ENCODE results near the gene PCAT7. TPM values are rescaled to one million over a fixed set of nuclear protein-coding genes. Genes with fewer than 3 reads are reported as not detected.

PCAT7 gene
- total and polyA plus RNA-seq, 2 experiments from 2014 or later = 9.6 to 12.8 TPM

DNA sequence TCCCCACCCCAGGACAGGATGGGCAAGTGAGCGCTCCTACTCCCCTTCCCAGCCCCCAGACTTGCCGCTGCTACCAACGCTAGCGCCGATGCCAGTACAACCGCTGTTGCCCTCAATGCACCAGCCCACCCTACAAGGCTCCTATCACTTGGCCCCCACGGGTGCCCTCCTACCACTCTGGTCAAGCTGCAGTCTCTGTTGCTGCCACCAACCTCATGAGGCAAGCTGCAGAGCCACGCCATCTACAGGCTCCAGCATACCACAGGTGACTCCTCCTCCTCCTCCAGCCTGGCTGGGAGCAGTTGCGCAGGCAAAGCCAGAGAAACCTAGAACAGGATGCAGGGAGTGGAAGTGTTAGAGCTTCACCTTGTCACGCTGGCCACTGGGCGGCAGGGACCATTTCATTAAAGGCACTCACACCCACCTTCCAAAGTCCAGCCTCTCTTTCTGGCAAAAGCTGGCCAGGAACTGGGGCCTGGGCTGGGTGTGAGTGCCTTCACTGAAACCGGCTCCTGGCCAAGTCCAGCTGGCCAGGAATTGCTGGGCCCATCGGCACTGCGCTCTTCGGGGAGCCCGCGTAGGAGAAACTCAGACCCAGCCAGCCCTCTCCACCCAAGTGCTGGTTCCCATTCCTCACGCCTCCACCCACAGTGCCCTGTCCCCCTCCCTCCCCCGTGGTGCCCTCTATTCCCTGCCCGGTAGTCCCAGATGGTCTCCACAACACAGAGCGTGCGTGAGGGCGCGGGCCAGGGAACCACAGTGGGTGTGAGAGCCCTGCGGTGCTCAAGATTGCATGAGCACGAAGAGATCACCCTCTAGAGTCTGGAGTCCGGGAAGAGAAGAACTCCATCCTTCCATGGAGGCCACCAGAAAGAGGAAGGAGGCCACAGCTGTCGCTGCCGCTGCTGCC is 1.6 kb upstream of the PCAT7 start:
- Histone ChIP-seq H3K79me2 (peaks cover 81% of the 10 kb centered on the region), H3K9me2 (replicated peaks; ENCODE audit: insufficient read depth) (no peaks in the 10 kb centered on the region), H3K4me2 (peak overlapping the region; percentile 70), H3K27me3 (no peaks in the 10 kb centered on the region), H3K4me1 (ENCODE audit: insufficient read depth) (peaks cover 8% of the 10 kb centered on the region), H3K36me3 (replicated peaks; ENCODE audit: insufficient read depth, low read depth) (no peaks in the 10 kb centered on the region), H3K4me3 (peak overlapping the region; percentile 34), H3K9me3 (ENCODE audit: low read depth) (no peaks in the 10 kb centered on the region), H3K27ac (no peak overlapping the region), H4K20me1 (ENCODE audit: insufficient read depth, poor library complexity, severe bottlenecking) (peaks cover 42% of the 10 kb centered on the region), H2AFZ (no peak overlapping the region)
- DNase-seq (ENCODE audit: low spot score) = peak; percentile 40
- TF ChIP-seq, protein P1, sequence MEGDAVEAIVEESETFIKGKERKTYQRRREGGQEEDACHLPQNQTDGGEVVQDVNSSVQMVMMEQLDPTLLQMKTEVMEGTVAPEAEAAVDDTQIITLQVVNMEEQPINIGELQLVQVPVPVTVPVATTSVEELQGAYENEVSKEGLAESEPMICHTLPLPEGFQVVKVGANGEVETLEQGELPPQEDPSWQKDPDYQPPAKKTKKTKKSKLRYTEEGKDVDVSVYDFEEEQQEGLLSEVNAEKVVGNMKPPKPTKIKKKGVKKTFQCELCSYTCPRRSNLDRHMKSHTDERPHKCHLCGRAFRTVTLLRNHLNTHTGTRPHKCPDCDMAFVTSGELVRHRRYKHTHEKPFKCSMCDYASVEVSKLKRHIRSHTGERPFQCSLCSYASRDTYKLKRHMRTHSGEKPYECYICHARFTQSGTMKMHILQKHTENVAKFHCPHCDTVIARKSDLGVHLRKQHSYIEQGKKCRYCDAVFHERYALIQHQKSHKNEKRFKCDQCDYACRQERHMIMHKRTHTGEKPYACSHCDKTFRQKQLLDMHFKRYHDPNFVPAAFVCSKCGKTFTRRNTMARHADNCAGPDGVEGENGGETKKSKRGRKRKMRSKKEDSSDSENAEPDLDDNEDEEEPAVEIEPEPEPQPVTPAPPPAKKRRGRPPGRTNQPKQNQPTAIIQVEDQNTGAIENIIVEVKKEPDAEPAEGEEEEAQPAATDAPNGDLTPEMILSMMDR (IDR thresholded peaks at IDR 0.05; ENCODE audit: poor library complexity) = peak; percentile 18
- no peak for TF ChIP-seq EZH2 (IDR thresholded peaks at IDR 0.05; ENCODE audit: borderline replicate concordance)
- WGBS (ENCODE audit: low lambda C conversion rate, missing lambda C conversion rate) = 83% methylated on average over 29 of the region's 29 CpGs

DNA sequence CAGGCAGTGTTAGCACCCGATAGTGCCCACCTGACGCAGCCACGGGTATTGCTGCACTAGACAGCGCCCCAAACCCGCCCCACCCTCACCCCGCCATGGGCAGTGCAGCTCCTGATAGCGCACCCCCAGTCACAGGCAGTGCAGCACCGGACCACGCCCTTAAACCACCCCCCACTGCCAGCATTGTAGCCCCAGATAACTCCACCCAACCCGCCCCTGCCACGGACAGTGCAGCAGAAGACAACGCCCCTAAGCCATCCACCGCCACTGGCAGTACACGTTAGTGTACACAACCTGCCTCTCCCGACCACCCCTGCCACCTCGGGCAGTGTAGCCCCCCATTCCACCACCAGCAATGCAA is 825 bp upstream of the PCAT7 start:
- no peaks in the 10 kb centered on the region for H3K9me2 ChIP-seq (replicated peaks; ENCODE audit: insufficient read depth)
- TF ChIP-seq, protein P1 (IDR thresholded peaks at IDR 0.05; ENCODE audit: poor library complexity) = no peak
- no peak for TF ChIP-seq EZH2phosphoT487 (IDR thresholded peaks at IDR 0.05; ENCODE audit: low read depth, severe bottlenecking, unreplicated experiment)
- TF ChIP-seq EZH2 (IDR thresholded peaks at IDR 0.05; ENCODE audit: borderline replicate concordance) = no peak
- H3K27ac ChIP-seq = peak overlapping the region; percentile 96
- H4K20me1 ChIP-seq (ENCODE audit: insufficient read depth, poor library complexity, severe bottlenecking) = peaks cover 42% of the 10 kb centered on the region
- H3K36me3 ChIP-seq (replicated peaks; ENCODE audit: insufficient read depth, low read depth) = no peaks in the 10 kb centered on the region
- no peaks in the 10 kb centered on the region for H3K27me3 ChIP-seq
- peaks cover 82% of the 10 kb centered on the region for H3K79me2 ChIP-seq
- DNase-seq (ENCODE audit: low spot score) = peak; percentile 56
- H3K4me1 ChIP-seq (ENCODE audit: insufficient read depth) = peaks cover 8% of the 10 kb centered on the region
- WGBS (ENCODE audit: low lambda C conversion rate, missing lambda C conversion rate) = 12% methylated on average over 12 of the region's 16 CpGs
- no peaks in the 10 kb centered on the region for H3K9me3 ChIP-seq (ENCODE audit: low read depth)
- peak overlapping the region; percentile 34 for H3K4me3 ChIP-seq
- no peak overlapping the region for H2AFZ ChIP-seq
- peak overlapping the region; percentile 70 for H3K4me2 ChIP-seq

- no peaks in the 10 kb centered on the region for H3K27me3 ChIP-seq
- H3K27ac ChIP-seq = no peak overlapping the region
- WGBS (ENCODE audit: low lambda C conversion rate, missing lambda C conversion rate) = 87% methylated on average over 4 of the region's 4 CpGs
- H2AFZ ChIP-seq = no peak overlapping the region
- H3K4me2 ChIP-seq = peak overlapping the region; percentile 84
- DNase-seq (ENCODE audit: low spot score) = no peak
- TF ChIP-seq, protein P1 (IDR thresholded peaks at IDR 0.05; ENCODE audit: poor library complexity) = no peak
- TF ChIP-seq EZH2 (IDR thresholded peaks at IDR 0.05; ENCODE audit: borderline replicate concordance) (no peak), EZH2phosphoT487 (IDR thresholded peaks at IDR 0.05; ENCODE audit: low read depth, severe bottlenecking, unreplicated experiment) (no peak)
- H3K9me3 ChIP-seq (ENCODE audit: low read depth) = no peaks in the 10 kb centered on the region
- no peak overlapping the region for H3K4me3 ChIP-seq
- H4K20me1 ChIP-seq (ENCODE audit: insufficient read depth, poor library complexity, severe bottlenecking) = peaks cover 21% of the 10 kb centered on the region
- peaks cover 66% of the 10 kb centered on the region for H3K79me2 ChIP-seq
- H3K36me3 ChIP-seq (replicated peaks; ENCODE audit: insufficient read depth, low read depth) = no peaks in the 10 kb centered on the region
- H3K9me2 ChIP-seq (replicated peaks; ENCODE audit: insufficient read depth) = no peaks in the 10 kb centered on the region
- H3K4me1 ChIP-seq (ENCODE audit: insufficient read depth) = peaks cover 8% of the 10 kb centered on the region
Measured at GRCh38 chr9:94557376-94557775, 2.5 kb downstream of the PCAT7 start.
